OCI-LY3 (cell line): ENCODE data around the gene CCDC187.

Experiments
- CTCF ChIP-seq: fragments of 200-600, 300-600 bp; sonication (generic); IDR thresholded peaks from 2 replicates; pipeline ENCODE4 v1.5.1; 2014; ENCODE audit warnings: antibody characterized with exemption, low read length, low read depth
- EZH2phosphoT487 ChIP-seq: fragments of 200-600 bp; shearing (Covaris generic); IDR thresholded peaks from 2 replicates; pipeline ENCODE4 v1.6.1; 2018; ENCODE audit warnings: antibody characterized with exemption, mixed run types, low read depth

- no peak for TF ChIP-seq CTCF
- no peak for TF ChIP-seq EZH2phosphoT487
Observed at GRCh38 chr9:136308006-136308701, 4.3 kb upstream of the CCDC187 start.
